Measurements from ENCODE around the gene KIAA1671.

Gene KIAA1671

DNA sequence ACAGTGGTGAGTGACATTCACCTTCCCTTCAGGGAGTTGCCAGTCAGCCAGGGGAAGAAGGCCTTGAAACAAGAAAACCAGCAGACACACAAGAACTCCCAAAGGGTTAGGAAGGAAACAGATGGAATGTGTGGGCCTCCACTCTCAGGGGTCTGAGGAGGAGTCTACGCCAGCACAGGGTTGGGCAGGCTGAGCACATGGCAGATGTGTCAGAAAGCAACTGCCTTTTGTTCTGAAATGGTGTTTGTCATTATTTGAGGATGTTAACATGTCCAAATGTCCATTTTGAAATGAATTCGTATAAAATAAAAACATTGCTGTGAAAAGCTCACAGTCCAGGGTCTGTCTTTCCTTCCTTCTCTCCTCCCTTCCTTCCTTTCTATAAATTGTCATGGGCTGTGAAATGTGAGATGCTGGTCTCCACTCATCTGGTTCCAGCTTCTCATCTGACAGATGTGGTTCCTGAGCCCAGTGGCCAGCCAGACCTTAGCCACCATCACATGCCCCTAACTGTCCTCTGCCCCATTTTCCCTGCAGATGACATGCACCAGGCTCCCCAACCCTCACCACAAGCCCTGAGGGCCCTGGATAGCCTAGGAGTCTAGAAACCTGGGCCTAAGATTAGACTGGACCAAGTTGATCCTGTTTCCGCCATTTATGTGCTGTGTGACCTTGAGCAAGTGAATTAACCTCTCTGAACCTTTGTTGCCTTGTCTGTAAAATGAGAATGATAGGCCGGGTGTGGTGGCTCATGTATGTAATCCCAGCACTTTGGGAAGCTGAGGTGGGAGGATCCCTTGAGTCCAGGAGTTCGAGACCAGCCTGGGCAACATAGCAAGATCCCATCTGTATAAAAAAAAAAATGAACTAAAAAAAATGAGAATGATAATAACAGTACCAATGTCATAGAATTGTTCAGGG is 190.9 kb downstream of the KIAA1671 start:
- no peak overlapping the region for H3K4me3 ChIP-seq (ENCODE audit: low read length)
- DNase-seq (ENCODE audit: low read depth, low spot score) = no peak

GRCh38 chr22:25144522-25144921 is 192.0 kb downstream of the KIAA1671 start:
- H3K4me3 ChIP-seq (ENCODE audit: low read length) = no peak overlapping the region
- no peak for DNase-seq (ENCODE audit: low read depth, low spot score)

DNA sequence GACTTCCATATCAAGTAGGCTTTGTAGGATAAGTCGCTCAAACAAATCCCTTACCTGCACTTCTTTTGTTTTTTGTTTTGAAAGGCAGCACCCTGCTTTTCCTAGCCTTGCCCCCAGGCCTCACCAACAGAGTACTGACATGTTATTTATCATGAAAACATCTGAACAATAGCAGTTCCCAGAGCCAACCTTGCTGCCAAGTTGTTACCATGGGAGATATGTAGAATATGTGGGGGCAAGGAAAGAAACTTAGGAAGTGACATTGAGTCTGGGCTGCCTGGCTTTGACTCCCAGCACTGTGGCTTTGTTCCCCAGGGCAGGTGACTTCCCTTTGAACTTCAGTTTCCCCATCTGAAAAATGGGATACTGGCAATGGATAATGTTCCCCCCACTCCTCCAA is 193.8 kb downstream of the KIAA1671 start:
- no peak overlapping the region for H3K4me3 ChIP-seq (ENCODE audit: low read length)
- DNase-seq (ENCODE audit: low read depth, low spot score) = no peak

DNA sequence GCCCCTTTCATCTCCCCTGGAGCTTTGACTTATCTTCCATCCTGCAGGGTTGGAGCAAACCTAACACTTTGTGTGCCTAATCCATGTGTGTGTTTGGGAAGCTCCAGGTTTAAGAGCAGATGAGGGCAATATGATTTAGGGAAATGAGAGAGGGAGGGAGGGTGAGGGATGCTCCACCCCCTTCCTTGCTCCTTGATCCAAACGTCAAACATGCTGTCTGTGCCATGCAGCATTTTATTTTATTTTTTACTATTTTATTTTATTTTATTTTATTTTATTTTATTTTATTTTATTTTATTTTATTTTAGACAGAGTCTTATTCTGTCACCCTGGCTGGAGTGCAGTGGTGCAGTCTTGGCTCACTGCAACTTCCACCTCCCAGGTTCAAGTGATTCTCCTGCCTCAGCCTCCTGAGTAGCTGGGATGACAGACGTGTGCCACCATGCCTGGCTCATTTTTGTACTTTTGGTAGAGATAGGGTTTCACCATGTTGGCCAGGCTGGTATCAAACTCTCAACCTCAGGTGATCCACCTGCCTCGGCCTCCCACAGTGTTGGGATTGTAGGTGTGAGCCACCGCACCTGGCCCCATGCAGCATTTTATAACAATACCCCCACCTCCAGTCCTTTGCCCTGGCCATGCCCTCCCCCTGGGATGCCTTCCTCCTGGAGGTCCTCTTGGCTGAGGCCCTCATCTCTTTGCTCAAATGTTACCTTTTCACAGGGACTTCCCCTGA is 194.6 kb downstream of the KIAA1671 start:
- no peak for DNase-seq (ENCODE audit: low read depth, low spot score)
- H3K4me3 ChIP-seq (ENCODE audit: low read length) = no peak overlapping the region

DNA sequence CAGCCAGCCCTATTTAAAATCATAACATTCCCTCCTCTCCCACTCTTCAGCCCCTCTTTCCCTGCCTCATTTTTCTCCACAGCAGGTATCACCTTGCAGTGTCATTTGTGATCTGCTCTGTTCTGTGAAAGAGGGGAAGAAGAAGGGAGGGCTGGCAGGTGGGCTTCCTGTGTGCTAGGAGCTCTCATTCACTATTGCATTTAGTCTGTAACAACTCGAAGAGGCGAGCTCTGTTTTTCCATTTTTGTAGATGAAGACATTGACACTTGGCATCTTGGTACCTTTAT is 195.1 kb downstream of the KIAA1671 start:
- no peak for DNase-seq (ENCODE audit: low read depth, low spot score)

GRCh38 chr22:25148149-25148691 is 195.7 kb downstream of the KIAA1671 start:
- DNase-seq (ENCODE audit: low read depth, low spot score) = no peak
- no peak overlapping the region for H3K4me3 ChIP-seq (ENCODE audit: low read length)

More for the DNA sequence above, 195.1 kb downstream of the KIAA1671 start:
- no peak overlapping the region for H3K4me3 ChIP-seq (ENCODE audit: low read length)

DNA sequence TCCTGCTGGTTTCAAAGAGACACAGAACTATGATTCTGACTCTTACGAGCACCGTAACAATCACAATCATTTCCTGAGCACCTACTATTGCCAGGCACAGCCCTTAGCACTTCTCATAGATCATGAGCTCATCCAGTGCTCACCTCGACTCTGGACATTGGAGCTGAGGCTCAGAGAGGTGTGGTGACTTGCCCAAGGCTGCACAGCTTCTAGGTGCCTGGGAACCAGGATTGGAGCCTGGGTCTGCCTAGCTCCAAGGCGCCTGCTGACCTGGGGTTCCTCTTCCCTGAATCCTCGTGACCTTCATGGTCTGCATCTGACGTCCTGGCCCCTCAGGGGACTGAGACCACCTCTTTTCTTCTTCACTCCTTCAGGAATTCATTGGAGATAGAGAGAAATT is 196.5 kb downstream of the KIAA1671 start:
- no peak overlapping the region for H3K4me3 ChIP-seq (ENCODE audit: low read length)

DNA sequence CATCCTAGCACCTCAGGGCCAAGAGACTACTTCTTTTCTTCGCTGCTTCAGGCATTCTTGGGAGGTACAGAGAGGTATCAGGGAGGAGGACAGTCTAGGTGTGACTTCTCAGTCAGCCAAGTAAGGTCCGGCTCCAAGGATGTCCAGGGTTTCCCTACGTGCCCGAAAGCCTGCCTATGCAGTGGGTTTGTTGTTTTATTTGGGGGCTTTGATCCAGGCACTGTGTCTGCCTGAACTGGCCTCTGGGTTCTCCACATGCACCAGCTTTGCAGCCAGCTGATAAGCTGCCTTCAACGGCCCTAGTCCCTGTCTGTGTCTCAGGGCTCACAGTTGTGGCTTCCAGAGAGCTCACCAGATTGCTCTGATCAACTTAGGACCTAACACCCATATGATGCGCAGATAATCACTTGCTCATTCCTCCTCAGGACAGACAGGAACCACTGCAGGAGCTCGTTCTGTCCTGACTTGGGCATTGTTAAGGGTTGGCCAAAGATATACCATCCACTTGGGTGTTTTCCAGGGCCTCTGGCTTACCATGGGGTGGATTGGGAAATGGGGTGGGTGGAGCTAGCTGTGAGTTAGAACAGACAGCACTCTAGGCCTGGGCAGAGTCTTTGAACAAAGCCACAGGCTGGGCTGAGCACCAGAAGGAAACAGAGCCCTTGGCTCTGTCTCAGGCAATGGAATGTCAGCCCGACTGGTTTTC is 201.6 kb downstream of the KIAA1671 start:
- no peak overlapping the region for H3K4me3 ChIP-seq (ENCODE audit: low read length)
- DNase-seq (ENCODE audit: low read depth, low spot score) = no peak

More for the DNA sequence above, 196.5 kb downstream of the KIAA1671 start:
- no peak for DNase-seq (ENCODE audit: low read depth, low spot score)

GRCh38 chr22:25154667-25154999 is 202.1 kb downstream of the KIAA1671 start:
- no peak overlapping the region for H3K4me3 ChIP-seq (ENCODE audit: low read length)
- no peak for DNase-seq (ENCODE audit: low read depth, low spot score)

- H3K4me3 ChIP-seq (ENCODE audit: low read length) = no peak overlapping the region
- DNase-seq (ENCODE audit: low read depth, low spot score) = no peak
These were observed 204.2 kb downstream of the KIAA1671 start for GRCh38 chr22:25156736-25157135.

GRCh38 chr22:25159028-25159427 is 206.5 kb downstream of the KIAA1671 start:
- no peak for DNase-seq (ENCODE audit: low read depth, low spot score)
- no peak overlapping the region for H3K4me3 ChIP-seq (ENCODE audit: low read length)

- H3K4me3 ChIP-seq (ENCODE audit: low read length) = no peak overlapping the region
- no peak for DNase-seq (ENCODE audit: low read depth, low spot score)
These were observed 207.8 kb downstream of the KIAA1671 start for GRCh38 chr22:25160120-25160996.

GRCh38 chr22:25161017-25161915 is 208.8 kb downstream of the KIAA1671 start:
- no peak overlapping the region for H3K4me3 ChIP-seq (ENCODE audit: low read length)
- DNase-seq (ENCODE audit: low read depth, low spot score) = no peak

GRCh38 chr22:25161916-25162530 is 209.5 kb downstream of the KIAA1671 start:
- DNase-seq (ENCODE audit: low read depth, low spot score) = no peak
- no peak overlapping the region for H3K4me3 ChIP-seq (ENCODE audit: low read length)

- H3K4me3 ChIP-seq (ENCODE audit: low read length) = no peak overlapping the region
- DNase-seq (ENCODE audit: low read depth, low spot score) = no peak
These were observed 210.0 kb downstream of the KIAA1671 start for GRCh38 chr22:25162561-25162960.

- no peak for DNase-seq (ENCODE audit: low read depth, low spot score)
- H3K4me3 ChIP-seq (ENCODE audit: low read length) = no peak overlapping the region
These were observed 213.3 kb downstream of the KIAA1671 start for GRCh38 chr22:25165785-25166184.

DNA sequence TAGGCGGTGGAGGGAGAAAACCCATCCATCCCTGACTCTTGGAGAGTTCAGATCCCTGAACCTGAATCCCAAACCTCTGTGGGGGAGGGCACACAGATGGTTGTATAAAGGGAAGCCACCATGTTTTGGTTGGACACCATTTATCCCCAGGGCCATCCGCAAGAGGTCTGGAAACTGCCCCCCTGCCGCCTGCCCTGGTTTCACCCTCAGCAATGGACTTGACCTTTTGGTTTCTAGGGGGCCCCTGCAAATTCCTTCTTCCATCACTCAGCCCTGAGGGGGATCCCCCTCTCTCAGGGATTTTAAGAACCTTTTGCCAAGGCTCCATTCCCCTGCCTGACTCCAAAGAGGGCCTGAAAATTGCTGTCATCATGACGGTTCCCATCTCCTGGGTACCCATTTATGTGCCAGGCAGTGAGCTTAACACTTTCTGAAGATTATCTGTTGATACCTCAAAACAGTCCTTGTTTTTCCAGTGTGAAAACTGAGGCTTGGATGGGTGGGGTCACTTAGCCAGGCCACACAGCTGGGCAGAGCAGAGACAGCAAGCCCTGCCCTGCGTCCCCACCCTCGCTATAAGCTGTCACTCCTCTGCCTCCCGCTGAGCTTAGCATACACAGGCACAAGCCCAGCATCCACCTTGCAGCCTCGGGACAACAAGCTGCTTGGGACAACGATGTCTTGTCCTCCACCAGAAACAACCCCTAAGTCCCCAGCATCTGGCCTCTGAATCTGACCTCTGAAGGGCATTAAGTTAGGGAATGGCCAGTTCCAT is 213.9 kb downstream of the KIAA1671 start:
- H3K4me3 ChIP-seq (ENCODE audit: low read length) = no peak overlapping the region
- no peak for DNase-seq (ENCODE audit: low read depth, low spot score)

Measured in Jurkat, Clone E6-1 (cell line).